NK-92 treated with Interleukin-12 subunit alpha and Interleukin-12 subunit beta, amount 100 ng/mL, for 24 hours (cell line): ENCODE data around the gene SEC14L5.
"Not testable (repeated sequence)": the region's sequence is repeated elsewhere in the genome, so short reads cannot be mapped to it uniquely, and the experiment has no call there.

Source experiments
- DNase-seq: peaks from one replicate; lab custom pipeline; 2025; lab: John Stamatoyannopoulos, UW

The SEC14L5 gene

GRCh38 chr16:4931381-4931780 is 26.7 kb upstream of the SEC14L5 start:
- no peak for DNase-seq

- DNase-seq: no peak
Measured at GRCh38 chr16:4933433-4933832, 24.7 kb upstream of the SEC14L5 start.

GRCh38 chr16:4933871-4934395 is 24.2 kb upstream of the SEC14L5 start:
- no peak for DNase-seq

DNA sequence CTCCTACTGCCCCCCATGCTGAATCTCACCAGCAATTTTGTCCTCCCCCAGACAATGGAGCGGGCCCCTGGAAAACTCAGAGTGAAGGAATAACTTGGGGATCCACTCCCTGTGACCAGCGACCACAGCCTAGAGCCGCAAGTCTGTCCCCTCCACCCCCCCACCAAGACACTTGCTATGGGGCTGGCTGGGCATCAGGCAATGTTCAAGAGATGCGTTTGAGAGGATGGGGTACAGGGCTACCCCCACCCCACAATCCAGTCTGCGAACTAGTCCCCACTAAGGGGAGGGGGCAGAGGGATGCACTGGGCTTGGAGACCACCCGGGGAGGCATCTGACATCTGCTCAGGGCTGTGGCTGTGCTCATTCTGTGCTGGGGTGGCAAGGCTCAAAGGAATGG is 23.5 kb upstream of the SEC14L5 start:
- no peak for DNase-seq

DNA sequence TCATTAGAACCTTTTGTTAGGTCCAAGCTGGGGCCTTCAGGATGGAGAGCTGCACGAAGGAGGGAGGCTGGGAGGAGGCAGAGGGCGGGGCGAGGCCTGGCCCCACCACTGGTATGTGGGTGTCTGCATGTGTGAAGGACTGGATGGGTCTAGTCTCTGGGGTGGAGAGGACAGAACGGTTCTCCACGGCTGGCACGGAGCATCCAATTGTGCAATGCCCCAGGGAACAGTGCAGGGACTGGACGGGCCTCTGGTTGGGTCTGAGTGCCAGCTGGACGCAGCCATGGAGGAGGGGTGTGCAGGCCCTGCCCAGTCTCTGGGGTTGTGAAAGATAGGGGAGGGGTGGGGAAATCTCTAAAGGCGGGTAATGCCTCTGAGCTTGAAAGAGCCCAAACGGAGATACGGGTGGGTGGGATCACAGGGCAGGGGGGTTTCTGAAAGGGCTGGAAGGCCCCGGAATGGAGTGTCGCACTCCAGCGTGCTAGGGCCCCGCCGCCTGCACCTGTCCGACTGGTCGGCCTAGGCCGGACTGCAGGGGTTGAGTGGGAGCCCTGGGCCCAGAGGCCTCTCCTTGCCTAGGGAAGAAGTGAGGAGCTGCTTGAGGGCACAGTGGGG is 22.8 kb upstream of the SEC14L5 start:
- no peak for DNase-seq

DNA sequence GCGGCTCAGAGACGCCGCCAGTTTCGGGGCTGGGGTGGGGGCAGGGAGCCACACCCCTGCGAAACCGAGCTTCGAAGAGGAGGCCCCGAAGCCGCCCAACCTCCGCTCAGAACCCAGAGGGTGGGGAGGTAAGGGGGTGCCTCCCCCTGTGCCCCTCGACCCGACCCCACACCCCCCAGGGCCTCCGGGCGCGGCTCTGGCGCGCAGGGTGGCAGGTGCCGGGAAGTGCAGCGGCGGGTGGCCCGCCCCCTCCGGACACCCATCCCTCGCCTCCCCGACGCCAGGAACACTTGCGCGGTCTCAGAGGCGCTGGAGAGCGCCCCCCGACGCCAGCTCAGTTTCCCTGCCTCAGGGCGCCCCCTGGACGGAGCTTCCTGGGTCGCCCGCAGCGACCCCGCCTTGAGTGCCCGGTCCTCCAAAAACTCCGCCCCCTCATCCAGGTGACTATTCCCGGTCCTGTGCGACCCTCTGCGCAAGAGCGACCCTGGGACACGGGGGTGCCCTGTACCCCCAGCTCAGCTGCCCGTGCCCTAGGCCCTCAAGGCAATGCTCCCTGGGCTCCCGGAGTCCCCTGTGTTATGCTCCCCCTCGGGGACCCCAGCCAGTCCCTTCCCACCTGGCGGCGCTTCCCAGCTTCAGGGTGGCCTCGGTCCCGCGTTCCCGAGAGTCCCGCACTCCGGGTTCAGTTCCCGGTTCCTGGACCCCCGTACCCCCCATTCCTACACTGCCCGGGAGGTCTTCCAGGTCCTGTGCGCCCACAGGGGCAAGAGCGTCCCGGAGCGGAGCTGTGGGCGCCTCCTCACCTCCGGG is 21.7 kb upstream of the SEC14L5 start:
- DNase-seq: no peak

- DNase-seq: no peak
Measured at GRCh38 chr16:4936991-4937781, 20.9 kb upstream of the SEC14L5 start, which contains the start of gene PPL. TSS of gene PPL (minus strand) at chr16:4937148. CDS start at chr16:4937045, 103 bp downstream.

GRCh38 chr16:4937782-4938682 is 20.1 kb upstream of the SEC14L5 start:
- no peak for DNase-seq

DNA sequence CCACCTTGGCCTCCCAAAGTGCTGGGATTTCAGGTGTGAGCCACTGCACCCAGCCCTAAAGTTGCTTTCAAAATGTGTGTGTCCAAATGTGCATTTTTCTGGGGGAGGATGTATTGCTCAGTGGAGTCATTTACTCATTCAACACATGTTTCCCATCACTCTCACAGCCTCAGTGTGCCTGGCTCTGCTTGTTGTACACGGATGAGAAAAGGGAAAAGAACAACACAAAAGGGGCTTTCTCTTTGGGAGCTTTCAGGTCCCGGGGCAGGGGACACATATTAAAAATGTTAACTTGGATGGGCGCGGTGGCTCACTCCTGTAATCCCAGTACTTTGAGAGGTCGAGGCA is 19.5 kb upstream of the SEC14L5 start:
- no peak for DNase-seq

DNA sequence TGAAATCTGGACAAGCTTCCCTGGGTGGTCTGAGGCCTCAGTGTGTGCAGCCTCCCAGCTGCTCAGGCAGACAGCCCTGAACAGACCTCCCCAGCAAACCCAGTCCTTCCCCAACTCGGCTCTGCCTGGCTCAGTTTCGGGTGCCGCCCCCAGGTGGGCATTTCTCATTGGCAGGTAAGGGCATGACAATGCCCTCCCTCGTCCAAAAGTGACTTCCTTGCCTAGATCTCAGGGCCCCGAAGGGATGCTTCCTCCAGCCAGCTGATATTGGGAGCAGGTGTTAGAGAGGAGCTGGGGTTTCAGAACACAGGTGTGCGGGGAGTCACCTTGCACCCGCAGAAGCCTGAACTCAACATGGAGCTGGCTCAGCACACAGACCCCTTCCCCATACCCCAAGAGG is 17.4 kb upstream of the SEC14L5 start:
- no peak for DNase-seq

GRCh38 chr16:4942481-4942880 is 15.6 kb upstream of the SEC14L5 start:
- DNase-seq: no peak

DNA sequence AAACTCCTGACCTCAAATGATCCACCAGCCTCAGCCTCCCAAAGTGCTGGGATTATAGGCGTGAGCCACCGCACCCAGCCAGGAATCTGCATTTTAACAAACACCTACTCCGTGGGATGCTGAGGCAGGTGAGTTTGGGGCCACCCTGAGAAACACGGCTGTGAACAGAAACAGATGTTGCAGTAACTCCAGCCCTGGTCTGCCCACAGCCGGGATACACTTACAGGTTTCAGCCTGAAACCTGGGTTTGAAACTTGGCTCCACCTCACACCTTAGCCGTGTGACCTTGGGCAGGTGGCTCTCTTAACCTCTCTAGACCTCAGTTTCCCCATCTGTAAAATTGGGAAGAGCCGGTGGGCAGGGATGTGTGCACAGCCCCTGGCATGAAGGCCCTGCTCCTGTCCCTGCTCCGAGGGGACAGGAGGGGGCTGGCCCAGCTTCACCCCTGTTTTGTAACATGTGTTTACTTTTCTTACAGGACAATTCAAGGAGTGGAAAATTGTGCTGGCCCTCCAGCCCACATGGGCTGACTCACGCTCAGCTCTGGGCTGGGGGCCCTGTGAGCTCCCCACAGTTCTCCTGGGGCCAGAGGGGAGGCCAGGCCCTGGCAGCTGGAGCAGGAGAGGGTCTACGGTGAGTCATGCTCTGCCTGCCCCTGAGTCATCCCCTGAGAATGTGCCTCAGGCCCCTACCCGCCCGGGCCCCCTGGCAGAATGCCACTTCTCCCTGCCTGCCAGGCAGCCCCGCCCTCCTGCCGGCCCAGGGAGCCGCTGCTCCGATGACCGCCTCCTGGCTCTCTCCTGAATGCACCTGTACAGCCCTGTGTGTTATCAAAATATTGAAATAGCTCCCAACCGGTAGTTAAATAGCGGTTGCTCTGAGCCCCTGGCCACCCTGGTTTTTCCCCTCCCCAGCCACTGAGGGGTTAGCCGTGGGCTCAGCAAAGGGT is 13.5 kb upstream of the SEC14L5 start:
- no peak for DNase-seq

DNA sequence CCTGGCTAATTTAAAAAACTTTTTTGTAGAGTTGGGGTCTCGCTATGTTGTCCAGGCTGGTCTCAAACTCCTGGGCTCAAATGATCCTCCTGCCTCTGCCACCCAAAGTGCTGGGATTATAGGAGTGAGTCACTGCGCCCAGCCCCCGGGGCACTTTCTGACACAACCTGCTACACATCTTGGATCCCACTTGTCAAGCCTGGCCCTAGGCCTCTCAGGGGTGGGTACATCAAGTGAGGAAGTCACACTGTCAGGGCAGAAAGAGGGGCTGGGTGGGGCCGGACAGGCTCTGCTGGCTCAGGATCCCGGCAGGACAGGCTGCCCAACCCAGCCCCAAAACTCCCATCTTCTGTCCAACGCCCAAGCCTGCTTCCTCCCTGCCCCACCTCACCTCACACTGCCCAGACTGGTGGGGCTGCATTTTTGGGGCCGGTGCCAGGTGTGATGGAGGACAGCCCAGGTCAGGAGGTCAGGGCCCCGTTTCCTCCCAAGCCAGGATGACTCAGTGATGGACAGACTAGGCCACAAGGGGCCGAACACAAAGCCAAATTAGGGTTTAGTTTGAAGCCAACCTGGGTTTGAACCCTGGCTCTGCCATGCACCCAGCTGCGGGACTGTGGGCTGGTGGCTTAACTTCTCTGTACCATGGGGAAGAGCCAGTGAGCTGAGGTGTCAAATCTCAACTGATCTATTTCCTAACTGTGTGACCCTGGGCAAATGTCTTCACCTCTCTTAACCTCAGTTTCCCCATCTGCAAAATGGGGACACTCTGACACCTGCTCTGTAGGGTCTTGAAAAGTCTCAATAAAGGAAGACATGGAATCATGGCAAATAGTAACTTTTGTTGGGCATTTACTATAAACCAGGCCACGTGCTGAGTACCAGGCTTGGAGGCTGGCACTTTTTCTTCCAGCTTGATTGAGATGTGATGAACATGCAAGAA is 12.3 kb upstream of the SEC14L5 start:
- no peak for DNase-seq

DNA sequence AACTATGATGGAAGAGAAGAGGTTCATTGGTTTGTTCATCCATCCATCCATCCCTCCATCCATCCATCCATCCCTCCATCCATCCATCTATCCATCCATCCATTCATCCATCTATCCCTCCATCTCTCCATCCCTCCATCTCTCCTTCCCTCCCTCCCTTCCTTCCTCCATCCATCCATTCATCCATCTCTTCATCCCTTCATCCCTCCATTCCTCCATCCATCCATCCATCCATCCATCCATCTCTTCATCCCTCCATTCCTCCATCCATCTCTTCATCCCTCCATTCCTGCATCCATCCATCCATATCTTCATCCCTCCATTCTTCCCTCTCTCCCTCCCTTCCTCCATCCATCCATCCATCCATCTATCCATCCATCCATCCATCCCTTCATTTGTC is 11.2 kb upstream of the SEC14L5 start:
- no peak for DNase-seq

DNA sequence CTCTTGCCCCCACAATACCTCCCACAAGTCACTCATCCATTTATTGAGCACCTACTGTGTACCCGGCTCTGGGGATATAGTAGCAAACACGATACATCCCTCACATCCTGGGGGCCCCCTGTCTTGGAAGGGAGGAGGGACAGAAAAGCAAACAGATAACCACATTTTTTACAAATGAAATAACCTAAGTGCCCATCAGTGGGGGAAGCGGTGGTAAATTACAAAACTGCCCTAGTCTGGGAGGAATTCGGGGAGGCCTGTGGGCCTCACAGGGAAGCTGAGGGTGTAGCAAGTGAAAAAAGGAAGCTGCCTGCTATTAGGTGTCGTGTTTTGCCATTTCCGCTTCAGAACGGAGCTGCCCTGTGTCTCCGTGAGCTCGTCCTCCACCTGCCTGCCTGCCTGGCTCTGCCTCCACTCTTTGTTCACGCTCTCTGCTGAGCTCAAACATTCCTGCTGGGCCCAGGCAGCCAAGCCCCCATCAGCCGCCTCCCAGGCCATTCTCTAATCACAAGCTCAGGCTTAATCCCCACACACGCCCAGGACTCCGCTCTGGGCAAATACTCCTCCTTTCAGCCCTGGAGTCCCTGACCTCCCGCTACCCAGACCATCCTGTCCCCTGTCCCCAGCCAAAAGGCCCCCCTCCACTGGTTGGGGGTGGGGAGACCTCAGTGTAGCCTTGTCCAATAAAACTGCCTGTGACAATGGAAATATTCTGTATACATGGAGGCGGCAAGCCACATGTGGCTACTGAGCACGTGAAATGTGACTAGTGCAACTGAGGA is 10.2 kb upstream of the SEC14L5 start:
- DNase-seq: no peak

- no peak for DNase-seq
Measured at GRCh38 chr16:4948903-4949766, 9.0 kb upstream of the SEC14L5 start.

DNA sequence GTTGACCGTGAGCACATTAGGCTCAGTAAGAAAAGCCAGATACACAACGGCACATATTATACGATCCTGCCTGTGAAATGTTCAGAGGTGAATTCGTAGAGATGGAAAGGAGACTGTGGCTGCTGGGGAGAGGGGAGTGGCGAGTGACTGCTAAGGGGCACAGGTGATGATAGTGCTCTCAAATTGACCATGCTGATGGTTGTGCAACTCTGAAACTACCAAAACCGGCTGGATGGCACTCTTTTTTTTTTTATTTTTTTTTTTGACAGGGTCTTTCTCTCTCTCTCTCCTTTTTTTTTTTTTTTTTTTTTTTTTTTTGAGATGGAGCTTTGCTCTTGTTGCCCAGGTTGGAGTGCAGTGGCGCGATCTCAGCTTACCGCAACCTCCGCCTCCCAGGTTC is 8.1 kb upstream of the SEC14L5 start:
- DNase-seq: no peak

DNA sequence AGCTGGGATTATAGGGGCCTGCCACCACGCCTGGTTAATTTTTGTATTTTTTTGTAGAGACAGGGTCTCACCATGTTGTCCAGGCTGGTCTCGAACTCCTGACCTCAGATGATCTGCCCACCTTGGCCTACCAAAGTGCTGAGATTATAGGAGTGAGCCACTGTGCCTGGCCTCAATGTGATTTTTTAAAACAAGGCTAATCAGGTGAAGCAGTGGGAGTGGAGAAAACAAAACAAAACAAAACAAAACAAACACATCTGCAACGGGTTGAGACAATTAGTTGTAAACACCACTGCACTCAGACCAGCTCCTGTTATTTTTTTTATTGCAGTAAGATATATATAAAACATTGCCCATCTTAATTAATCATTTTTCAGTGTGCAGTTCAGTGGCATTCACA is 6.5 kb upstream of the SEC14L5 start:
- not testable (repeated sequence) for DNase-seq
